GM19463 (cell line): ENCODE measurements around the gene NXPH1.
"Not testable (repeated sequence)": the region's sequence is repeated elsewhere in the genome, so short reads cannot be mapped to it uniquely, and the experiment has no call there.

ENCODE experiments used
- ATAC-seq: cut with Tn5 transposase; IDR thresholded peaks from one replicate; pipeline ENCODE4 v1.9.1; 2021; ENCODE audit warnings: mild to moderate bottlenecking, moderate library complexity; ENCODE audit not compliant: unreplicated experiment

Gene NXPH1

DNA sequence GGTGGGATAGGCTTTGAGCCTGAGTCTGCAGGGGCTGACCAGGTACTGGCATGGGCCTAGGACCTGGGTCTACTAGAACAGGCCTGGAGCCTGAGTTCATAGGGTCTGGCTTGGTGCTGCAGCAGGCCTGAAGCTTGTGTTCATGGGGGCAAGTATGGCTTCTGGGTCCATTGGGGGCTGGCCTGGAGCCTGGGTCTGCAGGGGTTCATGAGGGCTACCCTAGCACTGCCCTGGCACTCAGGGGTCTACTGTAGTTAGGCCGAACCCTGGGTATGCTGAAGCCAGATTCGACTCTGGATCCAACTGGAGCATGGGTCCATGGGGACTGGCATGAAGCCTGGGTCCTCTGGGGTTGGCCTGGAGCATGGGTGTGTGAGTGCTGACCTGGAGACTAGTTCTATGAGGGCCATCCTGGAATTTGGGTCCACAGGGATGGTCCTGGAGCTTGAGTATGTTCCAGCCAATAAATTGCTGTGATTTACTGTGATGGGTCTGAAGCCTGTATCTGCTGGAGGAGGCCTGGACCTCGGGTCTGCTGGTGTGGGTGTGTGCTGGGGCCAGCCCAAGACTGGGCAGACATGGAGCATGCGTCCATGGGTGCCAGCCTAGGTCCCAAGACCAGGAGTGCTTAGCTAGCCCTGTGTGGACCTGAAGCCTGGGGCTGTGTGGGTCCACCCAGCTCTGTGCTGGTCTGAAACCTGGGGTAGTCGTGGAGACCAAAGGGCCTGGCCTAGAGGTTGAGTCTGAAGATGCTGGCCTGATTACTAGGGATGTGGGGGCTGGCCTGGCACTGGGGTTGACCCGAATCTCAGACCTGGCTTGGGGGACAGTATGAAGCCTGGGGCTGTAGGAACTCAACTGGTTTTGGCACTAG is 235.5 kb downstream of the NXPH1 start:
- no peak for ATAC-seq

DNA sequence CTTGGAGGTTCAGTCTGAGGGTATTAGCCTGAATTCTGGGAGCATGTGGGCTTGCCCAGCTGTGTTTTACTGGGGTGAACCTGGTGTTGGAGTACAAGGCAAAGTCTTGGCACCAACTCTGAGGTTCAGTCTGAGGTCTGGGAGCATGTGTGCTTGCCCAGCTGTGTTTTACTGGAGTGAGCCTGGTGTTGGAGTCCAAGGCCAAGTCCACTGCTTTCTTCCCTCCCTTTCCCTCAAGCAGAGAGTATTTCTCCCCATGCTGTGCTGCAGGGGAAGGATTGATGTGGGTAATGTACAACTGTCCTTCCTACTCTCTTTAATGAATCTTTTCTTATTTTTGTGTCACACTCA is 236.1 kb downstream of the NXPH1 start:
- ATAC-seq = no peak

DNA sequence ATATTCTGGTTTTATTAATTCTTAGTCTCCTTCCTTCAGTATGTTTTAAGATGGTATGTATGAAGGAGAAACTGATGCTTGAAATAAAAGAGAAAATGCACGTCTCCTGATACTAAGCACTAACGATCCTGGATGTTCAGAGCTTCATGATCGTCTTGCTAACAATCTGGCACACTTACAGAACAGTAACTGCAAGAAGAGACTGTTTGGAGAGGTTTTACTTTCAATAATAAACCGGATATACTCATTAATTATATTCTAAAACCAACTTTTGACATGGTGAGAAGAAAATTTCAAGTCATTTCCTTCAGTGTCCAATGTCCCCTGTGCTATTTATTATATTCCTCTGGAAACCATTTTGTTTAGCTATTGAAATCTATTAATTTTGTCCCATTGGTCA is 251.0 kb downstream of the NXPH1 start:
- no peak for ATAC-seq

DNA sequence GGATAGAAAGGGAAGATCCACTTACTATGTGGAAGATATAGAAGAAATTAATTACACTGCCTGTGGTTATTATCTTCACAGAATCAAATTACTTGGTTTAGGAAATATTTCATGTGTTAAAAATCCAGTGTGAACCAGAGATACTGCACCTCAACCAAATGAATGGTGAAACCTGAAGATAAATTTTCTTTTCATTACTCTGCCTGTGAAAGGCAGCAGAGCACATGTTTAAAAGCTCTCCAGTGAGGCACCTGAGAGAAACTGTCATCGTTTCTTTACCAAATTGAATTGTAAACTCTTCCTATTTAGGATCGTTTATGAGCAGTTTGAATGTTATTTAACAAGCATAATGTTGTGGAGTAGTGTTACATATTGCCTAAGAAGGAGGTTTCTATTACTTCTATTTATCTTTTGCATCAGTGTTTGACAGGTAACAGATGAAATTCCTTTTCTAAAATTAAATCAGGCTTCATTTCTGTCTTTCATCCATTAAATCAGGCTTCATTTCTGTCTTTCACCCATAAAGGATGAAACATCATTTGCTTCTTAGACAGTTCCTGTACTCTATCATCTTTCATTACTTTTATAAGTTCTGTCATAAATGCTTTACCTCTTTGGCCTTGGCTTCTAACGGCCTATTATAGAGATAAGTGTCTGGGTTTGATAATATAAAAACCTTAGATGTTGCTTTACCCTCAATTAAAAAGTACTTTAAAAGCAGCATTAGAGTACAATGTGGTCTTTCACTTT is 266.6 kb downstream of the NXPH1 start:
- ATAC-seq = no peak

DNA sequence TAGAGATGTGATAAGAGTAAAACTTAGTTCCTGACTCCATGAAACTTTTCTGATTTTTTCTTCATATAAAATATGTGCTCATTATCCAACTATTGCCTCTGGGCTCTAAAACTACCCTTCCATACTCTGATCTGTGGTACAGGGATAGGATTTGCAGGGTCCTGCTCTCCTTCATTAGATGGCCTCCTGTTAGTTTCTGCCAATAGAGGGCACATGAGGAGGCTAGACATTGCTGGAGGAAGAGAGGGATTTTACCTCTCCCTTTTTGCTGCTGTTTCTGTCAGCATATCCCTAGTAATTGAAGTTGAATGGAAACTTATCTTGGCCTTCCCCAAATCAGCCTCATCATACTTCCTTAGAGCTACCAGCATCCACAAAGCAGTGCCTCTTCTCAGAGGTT is 269.4 kb downstream of the NXPH1 start:
- ATAC-seq = no peak

DNA sequence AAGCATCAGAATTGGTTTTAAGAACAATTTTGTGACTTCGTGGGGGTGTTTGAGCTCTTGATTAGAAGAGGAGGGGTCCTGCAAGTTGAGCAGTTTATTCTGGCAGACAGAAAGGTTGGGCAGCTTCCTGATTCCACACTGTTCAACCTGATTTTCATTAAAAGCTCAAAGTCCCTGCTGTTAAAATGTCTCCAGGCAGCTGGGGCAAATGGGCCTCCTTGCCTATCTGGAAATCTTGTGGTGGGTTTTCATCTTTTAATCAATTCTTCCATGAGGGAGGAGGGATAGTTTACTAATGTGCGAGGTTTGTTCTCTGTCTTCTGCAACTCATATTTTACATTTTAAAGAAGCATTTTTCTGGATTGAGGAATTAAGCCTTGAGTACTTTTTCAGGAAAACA is 276.7 kb downstream of the NXPH1 start:
- no peak for ATAC-seq

DNA sequence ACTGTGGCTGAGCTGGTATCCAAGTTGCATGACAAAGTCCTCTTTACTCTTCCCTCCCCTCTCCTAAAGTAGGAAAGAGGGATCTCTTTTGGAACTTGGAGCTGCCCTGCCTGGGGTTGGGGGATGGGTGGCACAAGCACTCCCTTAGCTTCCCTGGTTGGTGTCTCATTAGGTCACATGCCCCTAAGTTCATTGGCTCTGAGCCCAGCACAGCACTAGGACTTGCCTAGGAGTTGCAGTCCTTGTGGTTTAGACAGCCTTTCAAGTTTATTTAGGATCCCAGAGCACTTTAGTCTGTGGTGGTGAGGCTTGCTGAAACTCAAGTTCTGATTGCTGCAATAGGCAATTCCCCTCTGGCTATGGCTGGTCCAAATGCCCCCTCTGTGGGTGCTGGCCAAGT is 281.4 kb downstream of the NXPH1 start:
- no peak for ATAC-seq

DNA sequence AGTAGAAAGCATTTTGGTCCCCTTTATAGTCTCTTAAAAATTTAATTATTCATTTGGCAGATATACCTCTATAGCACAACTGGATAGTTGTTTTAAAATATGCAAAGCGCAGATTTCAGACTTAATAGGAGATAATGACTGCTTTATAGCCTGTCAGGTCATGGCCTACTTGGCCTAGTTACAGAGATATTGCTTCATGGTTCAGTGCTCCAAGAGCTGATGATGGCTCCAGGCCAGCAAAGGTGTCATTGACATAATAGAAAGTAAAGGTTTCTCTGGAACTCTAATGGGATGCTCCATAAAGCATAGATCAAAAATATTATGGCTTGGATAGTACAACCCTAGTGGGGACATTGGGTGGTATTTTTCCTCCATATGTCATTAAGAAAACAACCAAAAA is 285.7 kb downstream of the NXPH1 start:
- ATAC-seq = no peak

DNA sequence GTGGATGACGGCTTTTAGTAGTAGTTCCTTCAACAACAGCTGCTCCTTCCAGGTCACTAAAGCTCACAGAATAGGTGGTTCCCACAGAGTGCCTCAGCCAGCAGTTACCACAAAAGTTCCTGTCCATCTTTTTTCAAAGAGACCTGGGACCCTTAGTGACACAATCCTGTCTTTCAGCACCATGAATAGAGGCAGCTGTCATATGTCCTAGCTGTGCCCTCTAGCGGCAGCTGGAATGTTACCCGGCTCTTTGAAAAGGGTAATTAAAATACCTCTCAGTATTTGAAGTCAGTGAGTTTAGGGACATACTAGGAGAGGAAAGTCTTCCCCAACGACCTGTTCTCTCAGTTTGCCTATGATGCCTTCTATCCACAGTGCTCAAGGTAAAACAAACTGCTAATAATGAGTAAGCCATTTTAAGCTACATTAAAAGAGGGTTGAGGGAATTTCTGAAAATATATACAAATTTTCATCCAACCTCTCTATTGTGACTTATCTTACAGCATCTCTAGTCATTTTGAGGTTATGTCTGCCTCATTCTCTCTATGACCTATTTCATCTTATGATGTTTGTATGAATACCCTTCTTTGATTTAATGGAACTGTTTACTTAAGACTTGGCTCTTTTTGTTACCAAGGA is 290.8 kb downstream of the NXPH1 start:
- peak; percentile 83 for ATAC-seq

DNA sequence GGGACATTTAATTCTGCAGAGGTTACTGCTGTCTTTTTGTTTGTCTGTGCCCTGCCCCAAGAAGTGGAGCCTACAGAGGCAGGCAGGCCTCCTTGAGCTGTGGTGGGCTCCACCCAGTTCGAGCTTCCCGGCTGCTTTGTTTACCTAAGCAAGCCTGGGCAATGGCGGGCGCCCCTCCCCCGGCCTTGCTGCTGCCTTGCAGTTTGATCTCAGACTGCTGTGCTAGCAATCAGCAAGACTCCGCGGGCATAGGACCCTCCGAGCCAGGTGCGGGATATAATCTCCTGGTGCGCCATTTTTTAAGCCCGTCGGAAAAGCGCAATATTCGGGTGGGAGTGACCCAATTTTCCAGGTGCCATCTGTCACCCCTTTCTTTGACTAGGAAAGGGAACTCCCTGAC is 298.3 kb downstream of the NXPH1 start:
- not testable (repeated sequence) for ATAC-seq

DNA sequence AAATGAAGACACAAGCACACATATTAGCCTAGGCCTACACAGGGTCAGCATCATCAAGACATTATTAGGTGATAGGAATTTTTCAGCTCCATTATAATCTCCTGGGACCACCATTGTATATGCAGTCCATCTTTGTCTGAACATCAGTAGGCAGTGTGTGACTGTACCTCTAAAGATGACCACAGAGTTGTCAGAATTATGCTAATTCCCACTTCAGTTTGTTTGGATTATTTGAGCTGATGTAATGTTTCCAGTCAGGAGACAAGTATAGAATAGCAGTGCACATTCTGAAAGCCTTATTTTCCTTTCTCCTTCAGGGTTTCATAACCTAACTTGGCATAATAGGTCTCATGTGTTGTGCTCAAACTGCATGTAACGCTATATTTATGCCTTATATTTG is 306.4 kb downstream of the NXPH1 start:
- no peak for ATAC-seq

DNA sequence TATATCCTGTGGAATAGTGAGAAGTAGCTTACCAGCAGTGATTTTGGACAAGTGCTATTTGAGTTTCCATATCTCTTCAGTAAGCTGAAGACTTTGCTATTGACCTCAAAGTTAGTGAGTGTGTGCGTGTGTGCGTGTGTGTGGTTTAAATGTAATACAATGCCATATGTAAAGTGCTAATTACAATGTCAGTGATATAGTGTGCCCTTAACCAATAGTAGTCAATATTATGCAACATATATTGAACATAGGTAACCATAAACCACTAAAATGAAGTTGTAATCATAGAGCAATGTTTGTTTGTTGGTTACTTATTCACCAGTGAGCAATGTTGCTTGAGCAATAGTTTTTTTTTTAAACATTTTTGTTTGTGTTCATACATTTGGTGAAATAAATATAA is 309.4 kb downstream of the NXPH1 start:
- ATAC-seq = no peak

DNA sequence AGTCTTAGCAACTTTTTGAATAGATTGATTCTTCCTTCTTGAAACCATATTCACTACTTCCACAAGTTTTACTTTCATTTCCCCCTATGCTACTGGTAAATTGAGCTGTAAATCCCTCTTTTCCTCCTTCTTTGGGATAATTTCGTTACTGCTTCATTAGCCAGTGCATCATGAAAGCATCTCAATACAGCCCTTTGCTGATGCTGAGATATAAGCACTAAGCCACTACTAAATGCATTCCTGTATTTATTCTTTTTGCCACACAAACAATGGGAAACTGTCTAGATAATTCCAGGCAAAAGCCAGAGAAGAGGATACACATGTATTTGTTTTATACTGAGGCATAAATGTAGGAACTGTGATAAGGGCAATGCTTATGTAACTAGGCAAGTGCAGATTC is 313.9 kb downstream of the NXPH1 start:
- ATAC-seq = no peak

DNA sequence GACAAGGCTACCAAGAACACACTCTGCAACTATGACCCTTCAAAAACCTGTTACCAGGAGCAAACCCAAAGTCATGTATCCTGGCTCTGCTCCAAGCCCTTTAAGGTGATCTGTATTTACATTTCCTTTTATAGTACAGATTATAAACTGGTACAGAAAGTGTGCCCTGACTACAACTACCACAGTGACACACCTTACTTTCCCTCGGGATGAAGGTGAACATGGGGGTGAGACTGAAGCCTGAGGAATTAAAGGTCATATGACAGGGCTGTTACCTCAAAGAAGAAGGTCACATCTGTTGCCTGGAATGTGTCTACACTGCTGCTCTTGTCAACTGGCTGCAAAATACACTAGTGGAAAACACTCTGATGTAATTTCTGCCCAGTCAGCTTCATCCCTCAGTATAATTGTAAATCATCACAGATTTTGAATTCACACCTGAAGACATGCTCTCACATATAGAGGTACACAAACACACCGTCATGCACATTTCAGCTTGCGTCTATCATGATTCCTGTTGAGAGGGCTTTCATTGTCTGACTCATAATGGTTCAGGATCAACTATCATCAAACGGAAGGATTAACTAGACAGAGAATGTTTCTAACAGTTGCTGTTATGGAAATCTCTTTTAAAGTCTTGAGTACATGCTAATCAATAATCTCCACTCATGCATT is 318.3 kb downstream of the NXPH1 start:
- ATAC-seq = no peak

DNA sequence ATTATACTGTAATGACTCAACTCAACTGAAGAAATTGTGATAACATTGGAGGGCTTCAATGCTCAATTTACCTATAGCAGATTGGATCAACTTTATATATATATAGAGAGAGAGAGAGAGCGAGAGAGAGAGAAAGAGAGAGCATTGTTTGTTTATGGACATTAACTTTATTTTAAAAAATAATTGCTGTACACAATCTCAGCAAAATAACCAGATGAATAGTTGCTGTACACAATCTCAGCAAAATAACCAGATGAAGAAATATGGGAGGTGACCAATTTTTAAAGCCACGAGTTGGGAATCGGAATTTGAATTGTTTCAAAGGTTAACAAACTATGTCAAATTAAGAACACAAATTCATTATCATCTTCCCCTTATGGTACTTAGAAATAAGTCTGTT is 319.9 kb downstream of the NXPH1 start:
- no peak for ATAC-seq

DNA sequence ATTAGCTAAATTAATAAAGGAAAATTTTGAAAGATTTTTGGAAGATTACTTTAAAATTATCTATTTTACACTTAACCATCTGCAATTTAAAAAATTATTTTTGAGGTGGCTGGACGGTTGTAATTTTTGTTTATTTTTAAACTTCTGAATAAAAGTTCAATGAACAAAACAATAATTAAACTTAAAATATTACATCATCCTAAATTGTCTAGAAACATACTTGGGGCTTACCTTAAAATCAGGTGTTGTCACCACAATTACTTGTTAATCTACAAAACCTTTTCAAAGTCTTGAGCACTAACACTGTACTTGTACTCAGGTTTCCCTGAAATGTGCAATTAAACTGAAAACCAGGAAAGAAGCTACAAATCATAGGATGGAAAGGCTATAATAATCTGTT is 328.3 kb downstream of the NXPH1 start:
- no peak for ATAC-seq

DNA sequence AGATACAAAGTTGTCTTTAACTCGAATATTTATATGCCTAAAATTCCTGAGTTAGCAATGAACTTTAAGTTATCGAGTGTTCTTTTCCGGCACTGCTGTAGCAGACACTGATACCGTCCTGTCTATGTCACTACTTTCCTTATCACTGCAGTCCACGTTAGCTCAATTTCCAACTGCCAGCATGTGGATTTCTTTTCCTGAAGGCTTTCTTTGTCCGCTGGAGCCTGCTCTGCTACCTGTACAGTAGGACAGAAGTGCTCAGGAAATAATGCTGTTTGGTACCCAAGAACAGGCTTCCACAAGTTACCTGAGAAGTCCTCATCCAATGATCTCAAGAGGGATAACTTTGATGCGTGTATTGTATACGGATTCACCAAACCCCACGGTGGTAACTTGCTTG is 329.4 kb downstream of the NXPH1 start:
- ATAC-seq = no peak

DNA sequence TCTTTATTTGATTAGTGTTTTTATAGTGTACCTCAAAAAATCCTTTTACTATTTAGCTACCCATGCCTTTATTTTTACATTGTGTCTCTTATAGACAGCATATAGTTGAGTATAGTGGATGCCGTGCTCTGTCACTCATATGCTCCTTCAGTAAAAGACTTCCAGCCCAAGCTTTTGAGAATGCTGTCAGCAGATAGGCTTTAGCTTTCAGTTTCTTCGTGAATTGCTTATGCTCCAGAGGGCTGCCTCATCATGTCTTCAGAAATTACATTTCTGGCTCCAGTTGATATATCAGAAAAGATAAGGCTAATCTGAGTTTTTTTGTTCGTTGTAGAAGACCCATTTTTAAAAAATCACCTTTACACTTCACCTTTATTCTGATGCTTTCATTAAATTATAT is 332.0 kb downstream of the NXPH1 start:
- no peak for ATAC-seq

DNA sequence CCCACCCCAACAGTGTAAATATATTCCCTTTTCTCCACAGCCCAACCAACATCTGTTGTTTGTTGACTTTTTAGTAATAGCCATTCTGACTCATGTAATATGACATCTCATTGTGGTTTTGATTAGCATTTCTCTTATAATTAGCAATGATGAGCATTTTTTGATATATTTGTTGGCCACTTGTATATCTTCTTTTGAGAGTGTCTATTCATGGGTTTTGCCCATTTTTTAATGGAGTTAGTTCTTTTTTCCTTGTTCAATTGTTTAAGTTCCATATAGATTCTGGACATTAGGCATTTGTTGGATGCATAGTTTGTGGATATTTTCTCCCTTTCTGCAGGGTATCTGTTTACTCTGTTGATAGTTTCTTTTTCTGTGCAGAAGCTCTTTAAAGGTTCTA is 340.1 kb downstream of the NXPH1 start:
- no peak for ATAC-seq

DNA sequence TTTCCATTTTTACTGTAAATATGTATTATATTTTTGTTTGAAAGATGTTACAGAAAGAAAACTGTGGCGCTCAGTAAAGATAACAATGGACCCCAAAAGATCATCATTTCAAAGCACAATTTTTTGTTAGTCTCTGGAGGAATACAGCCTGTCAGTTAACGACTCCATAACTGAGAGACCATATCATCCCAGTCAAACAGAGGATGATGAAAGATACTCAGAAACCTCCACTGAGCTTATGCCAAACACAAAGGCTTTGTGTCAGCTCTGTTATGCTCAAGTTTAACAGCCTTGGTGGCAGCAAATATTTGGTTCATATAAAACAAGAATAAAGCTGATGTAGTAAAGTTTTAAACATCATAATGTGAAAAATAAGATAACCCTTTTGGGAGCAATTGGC is 345.1 kb downstream of the NXPH1 start:
- ATAC-seq = no peak

DNA sequence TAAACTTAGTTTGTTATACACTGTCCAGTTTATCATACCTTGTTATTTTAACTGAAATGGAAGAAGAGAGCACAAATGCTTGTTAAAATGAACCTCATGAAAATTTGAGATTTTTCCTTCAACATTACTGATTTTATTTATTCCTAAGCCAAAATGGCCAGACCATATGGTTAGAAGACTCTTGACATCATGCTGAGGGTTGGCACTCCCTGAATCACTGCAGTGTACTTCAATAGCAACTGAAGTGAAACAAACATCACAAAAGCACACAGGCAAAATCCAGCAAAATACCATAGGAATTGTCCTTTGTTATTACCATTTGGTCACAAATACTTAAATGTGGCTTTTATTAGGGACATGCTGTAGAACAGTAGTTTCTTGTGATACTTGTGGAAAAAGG is 347.8 kb downstream of the NXPH1 start:
- no peak for ATAC-seq
